ENCODE data around the gene CDC37L1.

The CDC37L1 gene

DNA sequence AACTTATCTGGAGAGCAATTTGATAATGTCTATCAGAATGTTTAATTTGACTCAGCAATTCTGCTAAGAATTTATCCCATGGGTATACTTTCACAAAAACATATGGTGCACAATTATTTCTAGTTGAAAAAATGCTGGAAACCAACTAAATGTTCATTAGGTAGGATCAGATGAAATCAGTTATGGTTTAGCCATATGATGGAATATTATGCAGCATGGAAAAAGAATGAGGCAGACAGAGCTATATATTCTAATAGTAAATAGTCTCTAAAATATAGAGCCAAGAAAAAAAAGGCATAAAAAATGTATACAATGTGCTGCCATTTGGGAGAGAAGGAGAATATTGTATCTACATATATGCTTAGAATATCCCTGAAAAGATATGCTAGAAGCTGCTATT, 9.5 kb upstream of the CDC37L1 start:
- no peak for DNase-seq (ENCODE audit: low read depth)

GRCh38 chr9:4670591-4670990, 8.8 kb upstream of the CDC37L1 start:
- DNase-seq (ENCODE audit: low read depth), result no peak

- no peak for DNase-seq (ENCODE audit: low read depth)
These were observed 7.6 kb upstream of the CDC37L1 start for GRCh38 chr9:4671737-4672136.

- no peak for DNase-seq (ENCODE audit: low read depth)
These were observed 4.6 kb upstream of the CDC37L1 start for GRCh38 chr9:4674783-4675182.

GRCh38 chr9:4677392-4677791, 2.0 kb upstream of the CDC37L1 start:
- DNase-seq (ENCODE audit: low read depth), result no peak

- DNase-seq (ENCODE audit: low read depth), result no peak
These were observed 596 bp upstream of the CDC37L1 start for GRCh38 chr9:4678679-4679267.

GRCh38 chr9:4680173-4680525, 780 bp downstream of the CDC37L1 start:
- DNase-seq (ENCODE audit: low read depth), result no peak

DNA sequence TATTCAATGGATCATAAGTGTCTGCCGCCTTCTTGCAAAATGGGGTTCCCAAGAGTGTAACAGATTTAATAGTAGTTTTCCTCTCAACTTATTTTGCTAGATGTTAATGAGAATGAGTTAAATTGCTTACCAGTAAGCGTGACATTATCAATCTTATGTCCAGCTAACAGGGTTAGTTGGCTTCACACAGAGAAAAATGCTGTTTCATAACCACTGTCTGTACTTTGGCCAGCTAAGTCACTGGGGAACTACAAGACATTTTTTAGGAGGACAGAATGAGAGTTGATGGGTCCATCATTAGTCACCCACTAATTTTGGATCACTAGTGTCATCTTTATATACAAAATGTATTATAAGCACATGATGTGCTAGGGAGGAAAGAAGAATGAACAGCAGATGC, 1.4 kb downstream of the CDC37L1 start:
- DNase-seq (ENCODE audit: low read depth), result no peak

- no peak for DNase-seq (ENCODE audit: low read depth)
These were observed 5.5 kb downstream of the CDC37L1 start for GRCh38 chr9:4684820-4685219.

DNA sequence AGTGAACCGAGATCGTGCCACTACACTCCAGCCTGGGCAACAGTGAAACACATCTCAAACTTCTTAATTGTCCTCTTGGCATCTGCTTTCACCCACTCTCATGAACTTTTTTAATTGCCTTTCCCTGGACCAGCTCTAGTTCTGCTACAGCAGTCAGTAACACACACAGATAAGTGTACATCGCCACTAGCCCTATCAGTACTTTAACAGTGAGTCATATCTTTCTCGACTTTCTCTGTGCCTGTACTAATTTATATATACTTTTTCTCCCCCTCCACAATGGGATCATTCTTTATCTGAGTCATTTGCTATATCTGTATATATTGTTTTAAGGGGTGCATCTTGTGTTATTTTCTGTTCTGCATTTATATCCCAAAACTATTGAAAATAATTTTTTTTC, 6.7 kb downstream of the CDC37L1 start:
- DNase-seq (ENCODE audit: low read depth), result no peak

DNA sequence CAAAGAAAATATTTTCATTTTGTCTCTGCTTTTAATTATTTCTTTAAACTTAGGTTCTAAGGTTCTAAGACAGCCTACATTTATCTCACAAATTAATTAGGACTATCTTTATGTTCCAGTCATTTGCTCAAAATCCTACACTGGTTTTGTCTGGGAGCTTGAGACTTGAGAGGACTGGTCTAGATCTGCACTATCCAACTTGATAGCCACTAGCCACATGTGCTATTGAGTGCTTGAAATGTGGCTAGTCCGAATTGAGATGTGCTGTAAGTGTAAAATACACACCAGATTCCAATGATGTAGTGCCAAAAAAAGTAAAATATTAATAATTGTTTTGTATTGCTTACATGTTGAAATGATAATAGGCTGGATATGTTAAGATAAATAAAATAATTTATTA, 7.2 kb downstream of the CDC37L1 start:
- DNase-seq (ENCODE audit: low read depth), result no peak

- no peak for DNase-seq (ENCODE audit: low read depth)
These were observed 9.7 kb downstream of the CDC37L1 start for GRCh38 chr9:4689021-4689420.

- no peak for DNase-seq (ENCODE audit: low read depth)
These were observed 10.3 kb downstream of the CDC37L1 start for GRCh38 chr9:4689687-4690104.

DNA sequence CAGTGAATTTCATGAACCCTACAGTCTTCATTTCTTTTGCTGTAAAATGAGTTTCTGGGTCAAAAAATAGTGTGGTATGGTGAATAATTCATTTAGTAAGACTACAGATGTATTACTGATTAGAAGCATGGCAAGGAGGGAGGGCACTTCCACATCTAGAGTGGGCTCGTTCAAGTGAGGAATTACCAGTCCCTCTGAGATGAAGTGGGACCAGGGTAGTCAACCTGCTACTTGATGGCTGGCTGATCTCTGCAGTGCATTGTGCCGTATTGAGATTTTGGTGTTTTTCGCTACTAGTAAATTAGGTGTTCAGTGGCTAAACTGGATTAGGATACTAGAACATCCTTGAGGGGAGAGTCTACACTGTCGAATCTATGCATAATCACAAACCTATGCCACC, 10.8 kb downstream of the CDC37L1 start:
- no peak for DNase-seq (ENCODE audit: low read depth)

- DNase-seq (ENCODE audit: low read depth), result no peak
These were observed 12.4 kb downstream of the CDC37L1 start for GRCh38 chr9:4691795-4692194.

- no peak for DNase-seq (ENCODE audit: low read depth)
These were observed 20.7 kb downstream of the CDC37L1 start for GRCh38 chr9:4700091-4700490.

GRCh38 chr9:4700932-4701331, 21.6 kb downstream of the CDC37L1 start:
- DNase-seq (ENCODE audit: low read depth), result no peak

GRCh38 chr9:4701526-4701925, 22.2 kb downstream of the CDC37L1 start:
- DNase-seq (ENCODE audit: low read depth), result no peak

DNA sequence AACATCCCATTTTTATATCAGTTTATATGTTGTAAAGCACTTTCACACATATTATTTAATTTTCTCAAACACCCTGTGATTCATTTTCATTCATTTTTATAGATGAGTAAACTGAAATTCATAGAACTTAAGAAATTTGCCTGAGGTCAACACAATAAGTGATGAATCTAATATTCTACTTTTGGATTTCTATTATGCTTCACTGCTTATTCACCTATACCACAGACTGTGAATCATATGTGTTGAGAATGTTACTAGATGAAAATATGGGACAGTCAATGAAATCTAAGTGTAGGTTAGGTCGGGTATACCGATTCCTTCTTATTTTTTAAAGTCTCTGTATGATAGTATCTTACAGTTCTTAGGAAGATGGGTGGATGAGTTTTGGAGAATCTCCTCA, 24.8 kb downstream of the CDC37L1 start:
- DNase-seq (ENCODE audit: low read depth), result no peak

- no peak for DNase-seq (ENCODE audit: low read depth)
These were observed 26.7 kb downstream of the CDC37L1 start for GRCh38 chr9:4706021-4706420.

- DNase-seq (ENCODE audit: low read depth), result no peak
These were observed 27.7 kb downstream of the CDC37L1 start for GRCh38 chr9:4706971-4707622.

DNA sequence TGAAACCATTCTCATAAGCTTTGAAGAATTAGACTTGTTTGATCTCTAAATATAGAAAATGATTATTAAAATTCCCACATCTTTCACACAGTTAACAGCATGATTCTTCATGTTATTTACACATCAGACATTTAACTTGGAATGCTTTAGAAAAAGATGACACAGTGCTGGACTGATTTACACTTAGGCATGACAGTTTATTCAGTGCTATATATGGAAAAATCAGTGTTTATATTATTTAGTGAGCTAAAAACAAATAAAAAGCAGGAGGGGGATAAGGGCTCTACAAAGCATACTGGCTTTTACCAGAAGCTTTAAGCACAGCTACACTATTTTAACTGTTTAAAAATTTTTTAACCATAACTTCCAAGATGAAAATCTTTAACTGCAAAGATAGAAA, 30.0 kb downstream of the CDC37L1 start:
- DNase-seq (ENCODE audit: low read depth), result no peak

DNA sequence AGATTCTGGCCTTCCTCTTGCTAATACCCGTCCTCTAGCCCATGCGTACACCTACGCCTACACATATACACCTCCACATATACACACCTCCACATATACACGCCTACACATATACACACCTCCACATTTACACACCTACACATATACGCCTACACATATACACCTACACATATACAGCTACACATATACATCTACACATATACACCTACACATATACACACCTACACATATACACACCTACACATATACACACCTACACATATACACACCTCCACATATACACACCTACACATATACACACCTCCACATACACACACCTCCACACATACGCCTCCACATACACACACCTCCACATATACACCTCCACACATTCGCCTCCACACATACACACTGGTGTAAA, 34.5 kb downstream of the CDC37L1 start:
- no peak for DNase-seq (ENCODE audit: low read depth)

- DNase-seq (ENCODE audit: low read depth), result no peak
These were observed 35.1 kb downstream of the CDC37L1 start for GRCh38 chr9:4714266-4715016.

Measured in non-pigmented ciliary epithelial cell (primary cell).